Astrocyte (in vitro differentiated cells and primary cell): Measurements from ENCODE around the gene COLEC11. TPM values are rescaled to one million over a fixed set of nuclear protein-coding genes. Genes with fewer than 3 reads are reported as not detected.

ENCODE experiments used
- DNase-seq: peaks from one replicate; pipeline ENCODE4 v3.0.0-alpha.2; 2010; ENCODE audit warnings: low read depth
- FAIRE-seq: peaks from 2 replicates; lab custom pipeline; 2011; peaks lifted over from hg19 to GRCh38; lab: Jason Lieb, UNC
- H2AFZ ChIP-seq: 2 replicates; pipeline ENCODE4 v1.6.0; 2012; ENCODE audit warnings: low read depth, low read length, inconsistent platforms
- H3K27ac ChIP-seq: 2 replicates; pipeline ENCODE4 v1.5.1; 2011; ENCODE audit warnings: low read depth, low read length, inconsistent platforms
- H3K27me3 ChIP-seq: 2 replicates; pipeline ENCODE4 v1.6.0; 2011; ENCODE audit warnings: low read length, inconsistent platforms; ENCODE audit not compliant: insufficient read depth
- H3K36me3 ChIP-seq: 2 replicates; pipeline ENCODE4 v1.5.1; 2011; ENCODE audit warnings: low read length, inconsistent platforms; ENCODE audit not compliant: insufficient read depth
- H3K4me1 ChIP-seq: 2 replicates; pipeline ENCODE4 v1.5.1; 2011; ENCODE audit warnings: low read length, inconsistent platforms; ENCODE audit not compliant: insufficient read depth
- H3K4me2 ChIP-seq: 2 replicates; pipeline ENCODE4 v1.6.0; 2012; ENCODE audit warnings: low read length, inconsistent platforms
- H3K4me3 ChIP-seq: 2 replicates; pipeline ENCODE4 v1.5.1; 2011; ENCODE audit warnings: low read depth, mild to moderate bottlenecking, low read length, inconsistent platforms; ENCODE audit not compliant: insufficient read depth
- H3K79me2 ChIP-seq: 2 replicates; pipeline ENCODE4 v1.6.0; 2012; ENCODE audit warnings: mild to moderate bottlenecking, low read length, inconsistent platforms; ENCODE audit not compliant: insufficient read depth
- H3K9ac ChIP-seq: 2 replicates; pipeline ENCODE4 v1.6.0; 2012; ENCODE audit warnings: mild to moderate bottlenecking, low read length, inconsistent platforms
- H3K9me3 ChIP-seq: 2 replicates; pipeline ENCODE4 v1.5.1; 2012; ENCODE audit warnings: low read depth, mild to moderate bottlenecking, low read length, inconsistent platforms; ENCODE audit not compliant: insufficient read depth
- H4K20me1 ChIP-seq: 2 replicates; pipeline ENCODE4 v1.6.0; 2012; ENCODE audit warnings: low read length, inconsistent platforms; ENCODE audit not compliant: insufficient read depth
- H3K27ac Mint-ChIP-seq: one replicate; pipeline ENCODE4 v1.8.0; 2021; ENCODE audit warnings: mild to moderate bottlenecking, mixed read lengths; ENCODE audit not compliant: unreplicated experiment
- H3K27me3 Mint-ChIP-seq: one replicate; pipeline ENCODE4 v1.8.0; 2021; ENCODE audit warnings: low read depth, mixed read lengths; ENCODE audit not compliant: unreplicated experiment
- H3K36me3 Mint-ChIP-seq: one replicate; pipeline ENCODE4 v1.8.0; 2021; ENCODE audit warnings: low read depth, mixed read lengths; ENCODE audit not compliant: unreplicated experiment
- H3K4me1 Mint-ChIP-seq: one replicate; pipeline ENCODE4 v1.8.0; 2021; ENCODE audit warnings: low read depth, mixed read lengths; ENCODE audit not compliant: unreplicated experiment
- H3K4me3 Mint-ChIP-seq: one replicate; pipeline ENCODE4 v1.8.0; 2021; ENCODE audit warnings: mild to moderate bottlenecking, moderate library complexity, mixed read lengths; ENCODE audit not compliant: unreplicated experiment
- H3K9me3 Mint-ChIP-seq: one replicate; pipeline ENCODE4 v1.8.0; 2021; ENCODE audit warnings: mild to moderate bottlenecking, mixed read lengths; ENCODE audit not compliant: unreplicated experiment
- EZH2 ChIP-seq: IDR thresholded peaks from 2 replicates; pipeline ENCODE4 v1.6.1; 2012; ENCODE audit warnings: mild to moderate bottlenecking, low read length, inconsistent platforms; ENCODE audit not compliant: insufficient read depth
- total RNA-seq: library from RNA; stranded (reverse); gene quantifications from 2 replicates; pipeline ENCODE4 v1.2.1, GENCODE V29; 2021
- TF ChIP-seq, protein P1 (sequence below): IDR thresholded peaks from 2 replicates; pipeline ENCODE4 v1.5.1; 2011; ENCODE audit warnings: low read depth, mild to moderate bottlenecking, inconsistent platforms, low read length, moderate library complexity; ENCODE audit not compliant: insufficient read depth

The COLEC11 gene
- total RNA-seq, 1 donor from 2014 or later: not detected

DNA sequence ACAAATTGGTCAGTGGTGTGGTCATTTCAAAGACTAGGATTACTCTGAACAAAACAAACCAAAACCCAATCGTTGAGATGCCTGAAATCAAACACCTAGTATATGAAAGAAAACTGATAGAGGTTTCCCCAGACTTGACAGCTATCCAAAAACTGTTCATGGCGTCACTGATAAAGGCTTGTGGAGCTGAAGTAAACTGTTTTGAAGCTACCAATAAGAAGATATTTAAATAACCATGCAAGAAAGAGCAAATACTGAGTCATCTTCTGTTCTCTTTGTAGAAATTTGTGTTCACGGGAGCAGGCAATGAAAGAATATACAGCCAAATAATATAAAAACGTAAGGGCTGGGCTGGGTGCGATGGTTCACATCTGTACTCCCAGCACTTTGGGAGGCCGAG lies 7.5 kb upstream of the COLEC11 start:
- peaks cover 7% of the 10 kb centered on the region for H3K9me3 Mint-ChIP-seq
- H3K4me3 ChIP-seq: no peak overlapping the region
- FAIRE-seq (no peak), DNase-seq (no peak)
- H3K79me2 ChIP-seq: no peaks in the 10 kb centered on the region
- H3K27ac ChIP-seq: no peak overlapping the region
- no peak for TF ChIP-seq EZH2
- TF ChIP-seq, protein P1, sequence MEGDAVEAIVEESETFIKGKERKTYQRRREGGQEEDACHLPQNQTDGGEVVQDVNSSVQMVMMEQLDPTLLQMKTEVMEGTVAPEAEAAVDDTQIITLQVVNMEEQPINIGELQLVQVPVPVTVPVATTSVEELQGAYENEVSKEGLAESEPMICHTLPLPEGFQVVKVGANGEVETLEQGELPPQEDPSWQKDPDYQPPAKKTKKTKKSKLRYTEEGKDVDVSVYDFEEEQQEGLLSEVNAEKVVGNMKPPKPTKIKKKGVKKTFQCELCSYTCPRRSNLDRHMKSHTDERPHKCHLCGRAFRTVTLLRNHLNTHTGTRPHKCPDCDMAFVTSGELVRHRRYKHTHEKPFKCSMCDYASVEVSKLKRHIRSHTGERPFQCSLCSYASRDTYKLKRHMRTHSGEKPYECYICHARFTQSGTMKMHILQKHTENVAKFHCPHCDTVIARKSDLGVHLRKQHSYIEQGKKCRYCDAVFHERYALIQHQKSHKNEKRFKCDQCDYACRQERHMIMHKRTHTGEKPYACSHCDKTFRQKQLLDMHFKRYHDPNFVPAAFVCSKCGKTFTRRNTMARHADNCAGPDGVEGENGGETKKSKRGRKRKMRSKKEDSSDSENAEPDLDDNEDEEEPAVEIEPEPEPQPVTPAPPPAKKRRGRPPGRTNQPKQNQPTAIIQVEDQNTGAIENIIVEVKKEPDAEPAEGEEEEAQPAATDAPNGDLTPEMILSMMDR: no peak
- peaks cover 3% of the 10 kb centered on the region for H4K20me1 ChIP-seq
- no peak overlapping the region for H3K9ac ChIP-seq
- H3K9me3 ChIP-seq: no peaks in the 10 kb centered on the region
- peaks cover 3% of the 10 kb centered on the region for H3K4me1 ChIP-seq
- peaks cover 8% of the 10 kb centered on the region for H3K36me3 ChIP-seq
- H3K27me3 Mint-ChIP-seq: no peaks in the 10 kb centered on the region
- H2AFZ ChIP-seq: no peak overlapping the region
- no peak overlapping the region for H3K4me3 Mint-ChIP-seq
- no peaks in the 10 kb centered on the region for H3K4me1 Mint-ChIP-seq
- no peak overlapping the region for H3K27ac Mint-ChIP-seq
- H3K4me2 ChIP-seq: no peak overlapping the region
- no peaks in the 10 kb centered on the region for H3K27me3 ChIP-seq
- H3K36me3 Mint-ChIP-seq: peaks cover 12% of the 10 kb centered on the region

DNA sequence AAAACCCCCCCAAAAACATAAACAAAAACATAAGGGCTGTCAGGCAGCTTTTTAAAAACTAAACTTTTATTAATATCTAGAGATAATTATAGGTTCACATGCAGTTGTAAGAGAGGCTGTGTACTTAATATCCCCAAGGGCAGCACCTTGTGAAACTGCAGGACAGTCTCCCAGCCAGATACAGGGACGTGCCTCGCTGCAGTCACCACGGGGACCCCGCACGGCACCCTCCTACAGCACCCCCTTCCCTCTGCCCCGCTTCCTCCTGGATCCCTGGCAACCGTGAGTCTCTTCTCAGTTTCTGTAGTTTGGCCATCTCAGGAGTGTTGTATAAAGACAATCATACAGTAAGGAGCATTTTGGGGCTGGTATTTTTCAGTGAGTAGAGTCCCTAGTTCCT lies 6.8 kb upstream of the COLEC11 start:
- no peak for DNase-seq
- peaks cover 5% of the 10 kb centered on the region for H3K36me3 ChIP-seq
- no peak overlapping the region for H3K27ac Mint-ChIP-seq
- no peaks in the 10 kb centered on the region for H4K20me1 ChIP-seq
- no peak overlapping the region for H3K4me2 ChIP-seq
- peaks cover 3% of the 10 kb centered on the region for H3K4me1 ChIP-seq
- no peak for TF ChIP-seq EZH2
- TF ChIP-seq, protein P1: no peak
- FAIRE-seq: no peak
- H3K4me1 Mint-ChIP-seq: no peaks in the 10 kb centered on the region
- H3K79me2 ChIP-seq: no peaks in the 10 kb centered on the region
- no peaks in the 10 kb centered on the region for H3K27me3 ChIP-seq
- H3K4me3 Mint-ChIP-seq: no peak overlapping the region
- no peaks in the 10 kb centered on the region for H3K9me3 ChIP-seq
- H3K27me3 Mint-ChIP-seq: no peaks in the 10 kb centered on the region
- no peak overlapping the region for H3K9ac ChIP-seq
- H3K4me3 ChIP-seq: no peak overlapping the region
- H3K27ac ChIP-seq: no peak overlapping the region
- no peak overlapping the region for H2AFZ ChIP-seq
- peaks cover 7% of the 10 kb centered on the region for H3K9me3 Mint-ChIP-seq
- H3K36me3 Mint-ChIP-seq: peaks cover 12% of the 10 kb centered on the region

DNA sequence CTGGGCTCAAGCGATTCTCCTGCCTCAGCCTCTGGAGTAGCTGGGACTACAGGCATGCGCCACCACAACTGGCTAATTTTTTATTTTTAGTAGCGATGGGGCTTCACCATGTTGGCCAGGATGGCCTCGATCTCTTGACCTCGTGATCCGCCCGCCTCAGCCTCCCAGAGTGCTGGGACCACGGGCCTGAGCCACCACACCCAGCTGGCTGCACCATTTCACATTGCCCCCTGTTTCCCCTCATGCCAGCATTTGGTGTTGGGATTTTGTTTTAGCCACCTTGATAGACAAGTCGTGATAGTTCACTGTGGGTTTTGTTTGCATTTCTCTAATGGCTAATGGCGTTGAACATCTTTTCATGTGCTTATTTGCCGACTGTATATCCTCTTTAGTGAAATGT lies 5.8 kb upstream of the COLEC11 start:
- TF ChIP-seq EZH2: no peak
- TF ChIP-seq, protein P1: no peak
- Histone ChIP-seq H3K9ac (no peak overlapping the region), H3K27me3 (no peaks in the 10 kb centered on the region), H3K79me2 (no peaks in the 10 kb centered on the region), H2AFZ (no peak overlapping the region), H3K9me3 (no peaks in the 10 kb centered on the region), H3K4me3 (no peak overlapping the region), H3K4me2 (no peak overlapping the region), H3K27ac (no peak overlapping the region), H3K36me3 (no peaks in the 10 kb centered on the region), H4K20me1 (no peaks in the 10 kb centered on the region), H3K4me1 (peaks cover 3% of the 10 kb centered on the region)
- no peaks in the 10 kb centered on the region for H3K4me1 Mint-ChIP-seq
- H3K9me3 Mint-ChIP-seq: peaks cover 7% of the 10 kb centered on the region
- FAIRE-seq: no peak
- peaks cover 12% of the 10 kb centered on the region for H3K36me3 Mint-ChIP-seq
- H3K27ac Mint-ChIP-seq: no peak overlapping the region
- no peaks in the 10 kb centered on the region for H3K27me3 Mint-ChIP-seq
- H3K4me3 Mint-ChIP-seq: no peak overlapping the region
- DNase-seq: no peak
